Upper lobe of left lung (tissue), 4 donors: Measurements from ENCODE around the gene FAM53A.

Experiments used
- CTCF ChIP-seq, 6 experiments: fragments of 450-650 bp in 4 of 6; fragments of 200-600 bp in 2 of 6; sonication (generic) in 2 of 6; IDR thresholded peaks; one replicate each; pipeline ENCODE4 v1.5.1; 2016 to 2019; ENCODE audit warnings: antibody characterized with exemption in 6 of 6
- POLR2AphosphoS5 ChIP-seq, 2 donors: sonication (generic); formaldehyde crosslinking; IDR thresholded peaks; one replicate each; pipeline ENCODE4 v1.5.1; 2017; ENCODE audit warnings: antibody characterized with exemption in 2 of 2

- TF ChIP-seq CTCF (IDR thresholded peaks at IDR 0.05) = no peak
- no peak for TF ChIP-seq POLR2AphosphoS5 (IDR thresholded peaks at IDR 0.05)
Observed at GRCh38 chr4:1608196-1608820, 75.8 kb downstream of the FAM53A start.
